DOHH2 (cell line): Measurements from ENCODE around the gene SPDYE8.
"Not testable (repeated sequence)": the region's sequence is repeated elsewhere in the genome, so short reads cannot be mapped to it uniquely, and the experiment has no call there.

ENCODE experiments used
- EZH2phosphoT487 ChIP-seq: fragments of 200-600 bp; sonication (generic); IDR thresholded peaks from 2 replicates; pipeline ENCODE4 v1.6.1; 2017; ENCODE audit warnings: borderline replicate concordance, mild to moderate bottlenecking, antibody characterized with exemption, low read length, moderate library complexity, mixed read lengths
- TF ChIP-seq, protein P1 (sequence below): fragments of 200-600 bp; sonication (generic); IDR thresholded peaks from one replicate; pipeline ENCODE4 v1.5.1; 2014; ENCODE audit warnings: antibody characterized with exemption, mild to moderate bottlenecking, low read depth, low read length; ENCODE audit not compliant: poor library complexity, severe bottlenecking

DNA sequence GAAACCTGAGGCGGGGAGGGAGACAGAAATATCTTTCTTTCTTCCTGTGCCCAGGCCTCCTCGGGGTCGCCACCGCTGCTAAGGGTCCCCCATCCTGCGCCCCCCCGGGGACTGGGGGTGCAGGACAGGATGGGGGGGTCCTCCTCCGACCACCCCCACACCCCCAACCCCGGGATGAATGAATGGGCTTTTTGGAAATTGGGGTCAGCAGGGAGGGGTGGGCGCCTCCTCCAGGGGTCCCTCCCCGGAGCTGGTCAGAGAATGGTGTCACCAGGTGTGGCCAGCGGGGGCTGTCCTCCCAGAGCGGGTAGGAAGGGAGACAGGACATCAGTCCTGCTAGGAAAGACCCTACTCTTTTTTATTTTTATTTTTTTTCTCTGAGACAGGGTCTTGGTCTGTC, 53.1 kb downstream of the SPDYE8 start:
- TF ChIP-seq, protein P1, sequence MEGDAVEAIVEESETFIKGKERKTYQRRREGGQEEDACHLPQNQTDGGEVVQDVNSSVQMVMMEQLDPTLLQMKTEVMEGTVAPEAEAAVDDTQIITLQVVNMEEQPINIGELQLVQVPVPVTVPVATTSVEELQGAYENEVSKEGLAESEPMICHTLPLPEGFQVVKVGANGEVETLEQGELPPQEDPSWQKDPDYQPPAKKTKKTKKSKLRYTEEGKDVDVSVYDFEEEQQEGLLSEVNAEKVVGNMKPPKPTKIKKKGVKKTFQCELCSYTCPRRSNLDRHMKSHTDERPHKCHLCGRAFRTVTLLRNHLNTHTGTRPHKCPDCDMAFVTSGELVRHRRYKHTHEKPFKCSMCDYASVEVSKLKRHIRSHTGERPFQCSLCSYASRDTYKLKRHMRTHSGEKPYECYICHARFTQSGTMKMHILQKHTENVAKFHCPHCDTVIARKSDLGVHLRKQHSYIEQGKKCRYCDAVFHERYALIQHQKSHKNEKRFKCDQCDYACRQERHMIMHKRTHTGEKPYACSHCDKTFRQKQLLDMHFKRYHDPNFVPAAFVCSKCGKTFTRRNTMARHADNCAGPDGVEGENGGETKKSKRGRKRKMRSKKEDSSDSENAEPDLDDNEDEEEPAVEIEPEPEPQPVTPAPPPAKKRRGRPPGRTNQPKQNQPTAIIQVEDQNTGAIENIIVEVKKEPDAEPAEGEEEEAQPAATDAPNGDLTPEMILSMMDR, result not testable (repeated sequence)
- not testable (repeated sequence) for TF ChIP-seq EZH2phosphoT487
